ENCODE measurements around the gene APBB2.

APBB2 gene

GRCh38 chr4:40986375-40986774 is 228.0 kb downstream of the APBB2 start:
- TF ChIP-seq, protein P1, sequence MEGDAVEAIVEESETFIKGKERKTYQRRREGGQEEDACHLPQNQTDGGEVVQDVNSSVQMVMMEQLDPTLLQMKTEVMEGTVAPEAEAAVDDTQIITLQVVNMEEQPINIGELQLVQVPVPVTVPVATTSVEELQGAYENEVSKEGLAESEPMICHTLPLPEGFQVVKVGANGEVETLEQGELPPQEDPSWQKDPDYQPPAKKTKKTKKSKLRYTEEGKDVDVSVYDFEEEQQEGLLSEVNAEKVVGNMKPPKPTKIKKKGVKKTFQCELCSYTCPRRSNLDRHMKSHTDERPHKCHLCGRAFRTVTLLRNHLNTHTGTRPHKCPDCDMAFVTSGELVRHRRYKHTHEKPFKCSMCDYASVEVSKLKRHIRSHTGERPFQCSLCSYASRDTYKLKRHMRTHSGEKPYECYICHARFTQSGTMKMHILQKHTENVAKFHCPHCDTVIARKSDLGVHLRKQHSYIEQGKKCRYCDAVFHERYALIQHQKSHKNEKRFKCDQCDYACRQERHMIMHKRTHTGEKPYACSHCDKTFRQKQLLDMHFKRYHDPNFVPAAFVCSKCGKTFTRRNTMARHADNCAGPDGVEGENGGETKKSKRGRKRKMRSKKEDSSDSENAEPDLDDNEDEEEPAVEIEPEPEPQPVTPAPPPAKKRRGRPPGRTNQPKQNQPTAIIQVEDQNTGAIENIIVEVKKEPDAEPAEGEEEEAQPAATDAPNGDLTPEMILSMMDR (IDR thresholded peaks at IDR 0.05; ENCODE audit: insufficient read depth, low read depth, low read length, missing control alignments) = no peak

GRCh38 chr4:40984051-40984450 is 230.3 kb downstream of the APBB2 start:
- DNase-seq (ENCODE audit: low read depth) = no peak
- TF ChIP-seq, protein P1 (IDR thresholded peaks at IDR 0.05; ENCODE audit: insufficient read depth, low read depth, low read length, missing control alignments) = no peak
- no peak overlapping the region for H3K4me3 ChIP-seq (ENCODE audit: low read depth, low read length)

More at GRCh38 chr4:40986375-40986774, 228.0 kb downstream of the APBB2 start:
- no peak for DNase-seq (ENCODE audit: low read depth)
- no peak overlapping the region for H3K4me3 ChIP-seq (ENCODE audit: low read depth, low read length)

DNA sequence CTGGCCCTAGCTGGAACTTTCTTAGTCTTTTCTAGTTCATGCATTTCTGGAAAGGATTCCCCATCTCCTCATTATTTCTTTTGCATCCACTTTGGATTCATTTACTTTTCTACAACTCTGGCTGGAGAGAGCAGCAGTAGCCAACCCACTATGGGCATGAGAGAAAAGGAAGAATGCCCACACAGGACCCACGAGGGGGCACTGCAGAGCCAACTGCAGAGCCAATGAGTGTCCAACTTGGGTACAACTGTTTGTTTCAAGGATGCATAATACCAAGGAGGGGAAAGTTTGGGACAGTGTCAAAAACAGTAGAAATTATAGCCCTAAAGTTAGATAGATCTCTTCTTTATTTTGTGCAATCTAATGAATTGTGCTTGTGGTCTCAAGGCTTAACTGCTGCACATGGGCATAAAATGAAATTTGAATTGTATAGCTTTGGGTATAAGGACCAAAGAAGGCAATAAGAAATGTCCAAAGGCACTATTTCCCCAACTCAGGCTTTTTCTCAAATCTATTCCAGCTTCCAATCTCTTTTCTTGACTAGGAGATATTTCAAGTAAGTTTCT is 233.9 kb downstream of the APBB2 start:
- peak; percentile 59 for DNase-seq (ENCODE audit: low read depth)
- no peak overlapping the region for H3K4me3 ChIP-seq (ENCODE audit: low read depth, low read length)
- TF ChIP-seq, protein P1 (IDR thresholded peaks at IDR 0.05; ENCODE audit: insufficient read depth, low read depth, low read length, missing control alignments) = peak; percentile 62

- no peak for DNase-seq (ENCODE audit: low read depth)
Measured at GRCh38 chr4:40978548-40978947, 235.8 kb downstream of the APBB2 start.

GRCh38 chr4:40976343-40976742 is 238.0 kb downstream of the APBB2 start:
- peak; percentile 71 for DNase-seq (ENCODE audit: low read depth)
- TF ChIP-seq, protein P1 (IDR thresholded peaks at IDR 0.05; ENCODE audit: insufficient read depth, low read depth, low read length, missing control alignments) = peak; percentile 57
- no peak overlapping the region for H3K4me3 ChIP-seq (ENCODE audit: low read depth, low read length)

More at GRCh38 chr4:40978548-40978947, 235.8 kb downstream of the APBB2 start:
- TF ChIP-seq, protein P1 (IDR thresholded peaks at IDR 0.05; ENCODE audit: insufficient read depth, low read depth, low read length, missing control alignments) = no peak
- H3K4me3 ChIP-seq (ENCODE audit: low read depth, low read length) = no peak overlapping the region

DNA sequence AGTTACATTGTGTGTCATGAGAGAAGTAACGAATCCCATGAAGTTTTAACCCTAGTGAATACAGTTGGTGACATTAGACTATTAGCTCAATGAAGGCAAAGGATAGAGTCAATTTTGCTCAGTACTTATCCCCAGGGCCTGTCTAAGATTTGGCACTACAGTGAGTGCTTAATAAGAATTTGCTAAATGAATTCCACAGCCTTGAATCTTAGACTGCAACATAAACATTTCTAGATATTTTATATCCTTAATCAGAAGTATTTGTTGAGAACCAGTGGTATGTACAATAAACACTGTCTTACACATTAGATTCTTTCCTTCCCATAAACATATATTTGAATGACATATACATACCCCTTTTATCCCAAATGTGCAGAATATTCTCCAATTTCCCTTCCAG is 241.6 kb downstream of the APBB2 start:
- no peak overlapping the region for H3K4me3 ChIP-seq (ENCODE audit: low read depth, low read length)
- DNase-seq (ENCODE audit: low read depth) = no peak
- TF ChIP-seq, protein P1 (IDR thresholded peaks at IDR 0.05; ENCODE audit: insufficient read depth, low read depth, low read length, missing control alignments) = no peak

DNA sequence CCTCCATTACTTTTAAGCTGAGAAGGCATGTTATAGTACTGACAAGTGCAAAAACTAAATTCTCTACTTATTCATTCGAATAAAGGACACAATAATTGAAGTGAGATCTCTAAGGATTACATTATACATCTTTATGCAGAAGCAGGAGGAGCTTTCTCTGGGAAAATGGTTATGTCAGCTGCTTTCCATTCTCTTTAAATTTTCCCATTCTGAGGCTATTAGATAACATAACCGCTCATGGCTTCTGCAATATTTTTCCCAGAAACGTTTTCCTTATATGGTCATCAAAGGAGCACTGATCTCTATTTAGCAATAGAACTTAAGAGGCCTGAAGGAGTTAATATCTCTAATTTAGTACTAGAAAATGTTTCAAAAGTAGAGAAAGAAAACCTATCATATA is 243.0 kb downstream of the APBB2 start:
- no peak overlapping the region for H3K4me3 ChIP-seq (ENCODE audit: low read depth, low read length)
- no peak for DNase-seq (ENCODE audit: low read depth)
- TF ChIP-seq, protein P1 (IDR thresholded peaks at IDR 0.05; ENCODE audit: insufficient read depth, low read depth, low read length, missing control alignments) = no peak

Data from GM12865 (cell line).